ENCODE data around the gene IL15RA. TPM values are rescaled to one million over a fixed set of nuclear protein-coding genes. Genes with fewer than 3 reads are reported as not detected.
"Not testable (repeated sequence)": the region's sequence is repeated elsewhere in the genome, so short reads cannot be mapped to it uniquely, and the experiment has no call there.

The IL15RA gene
- total RNA-seq, 1 donor from 2014 or later: 11.6 TPM

DNA sequence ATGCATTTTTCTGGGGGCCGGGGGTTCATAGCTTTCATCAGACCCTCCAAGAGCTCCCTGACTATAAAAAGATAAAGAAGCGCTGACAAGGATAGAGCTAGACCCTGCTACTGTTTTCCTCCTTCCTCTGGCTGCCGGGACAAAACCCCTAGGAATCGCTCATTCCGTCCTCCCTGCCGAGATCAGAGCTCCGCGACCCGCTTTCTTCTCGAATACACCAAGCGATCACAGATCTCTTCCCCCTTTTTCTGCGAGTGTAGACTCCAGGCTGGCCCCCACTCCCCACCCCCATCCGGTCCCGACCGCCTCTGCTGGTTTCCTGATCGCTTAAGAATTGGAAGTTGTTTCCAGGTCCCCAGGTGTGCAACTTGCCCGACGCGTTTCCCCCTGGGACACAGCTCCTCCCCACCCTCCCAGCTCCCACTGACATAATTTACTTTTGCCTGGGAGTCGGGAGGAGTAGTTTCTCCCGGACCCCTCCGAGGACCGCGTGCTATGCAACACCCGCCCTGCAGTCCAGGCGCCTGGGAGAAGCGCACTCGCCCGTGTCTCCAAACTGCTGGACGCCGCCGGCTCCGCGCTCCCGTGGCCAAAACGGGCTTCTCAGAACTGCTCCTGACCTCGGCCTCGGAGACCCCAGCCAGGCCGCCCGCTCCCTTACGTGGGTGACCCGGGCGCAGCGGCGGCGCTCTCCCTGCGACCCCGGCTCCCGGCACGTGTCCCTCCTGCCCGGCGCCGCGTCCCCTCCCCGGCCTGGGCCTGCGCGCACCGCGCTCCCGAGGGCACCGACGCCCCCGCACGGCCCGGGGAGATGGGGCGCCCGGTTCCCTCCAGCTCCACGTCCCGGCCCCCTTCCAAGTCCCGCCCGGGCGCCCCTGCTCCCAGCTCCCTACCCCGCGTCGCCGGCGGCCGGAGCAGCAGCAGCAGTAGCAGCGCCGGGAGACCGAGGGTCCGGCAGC is 552 bp downstream of the IL15RA start:
- intact Hi-C loops (cut with DNase I): loop anchor here (2.0 to 10.0 kb wide), 3 partner anchors 32 to 108 kb away; partner anchors contain the start of gene RBM17
- ATAC-seq (peak; percentile 50), DNase-seq (ENCODE audit: missing footprints) (peak; percentile 78)

DNA sequence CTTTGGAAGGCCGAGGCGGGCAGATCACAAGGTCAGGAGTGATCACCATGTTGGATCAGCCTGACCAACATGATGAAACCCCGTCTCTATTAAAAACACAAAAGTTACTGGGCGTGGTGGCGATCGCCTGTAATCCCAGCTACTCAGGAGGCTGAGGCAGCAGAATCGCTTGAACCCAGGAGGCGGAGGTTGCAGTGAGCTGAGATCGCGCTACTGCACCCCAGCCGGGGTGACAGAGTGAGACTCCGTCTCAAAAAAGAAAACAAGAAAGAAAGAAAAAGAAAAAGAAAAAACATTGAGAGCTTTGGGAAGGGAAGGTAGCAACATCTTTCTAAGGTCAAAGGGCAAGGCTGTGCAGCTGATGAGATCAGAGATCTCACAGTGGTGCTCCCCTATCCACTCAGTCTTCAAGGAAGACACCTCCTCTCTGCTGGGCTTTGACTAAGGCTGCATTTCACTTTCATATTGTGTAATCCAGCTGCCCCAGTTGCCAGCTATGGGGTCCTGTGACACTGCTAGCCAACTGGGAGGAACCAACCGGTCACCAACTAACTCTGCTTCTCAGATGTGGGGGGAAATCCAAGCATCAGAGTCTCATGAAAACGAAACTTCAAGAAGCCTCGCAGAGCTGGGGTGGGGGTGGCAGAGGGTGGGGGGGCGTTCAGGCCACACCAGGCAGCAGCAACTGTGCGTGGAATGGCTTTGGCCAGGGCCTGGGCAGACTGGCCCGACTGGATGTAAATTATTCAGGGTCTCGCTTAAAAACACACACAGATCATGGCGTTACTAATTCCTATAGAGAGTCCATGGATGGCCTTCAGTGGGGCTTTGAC is 1.5 kb downstream of the IL15RA start:
- peak; percentile 68 for ATAC-seq

DNA sequence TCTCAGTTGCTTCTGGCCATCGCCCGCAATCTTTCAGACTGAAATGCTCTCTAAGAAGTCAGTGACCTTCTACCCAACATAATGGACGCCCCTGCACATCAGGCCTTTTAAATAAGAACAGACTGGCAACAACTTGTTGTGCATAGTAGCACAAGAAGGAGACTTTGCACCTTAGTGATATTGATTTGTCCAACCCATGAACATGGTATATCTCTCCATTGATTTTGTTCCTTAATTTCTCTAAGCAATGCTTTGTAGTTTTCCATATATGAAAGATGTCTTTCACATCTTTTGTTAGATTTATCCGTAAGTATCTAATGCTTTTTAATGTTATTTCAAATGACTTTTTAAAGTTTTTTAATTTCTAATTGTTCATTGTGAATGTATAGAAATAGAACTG is 4.3 kb downstream of the IL15RA start:
- DNase-seq (ENCODE audit: missing footprints) (no peak), ATAC-seq (no peak)
- intact Hi-C loops (cut with DNase I): loop anchor here (10.0 kb wide), 1 partner anchor 112 kb away; the partner anchor contains the start of gene RBM17

More for the DNA sequence above, 1.5 kb downstream of the IL15RA start:
- DNase-seq (ENCODE audit: missing footprints): no peak
- intact Hi-C loops (cut with DNase I): loop anchor here (2.0 to 10.0 kb wide), 3 partner anchors 31 to 109 kb away; partner anchors contain the start of gene RBM17

GRCh38 chr10:5971886-5972285 is 5.5 kb downstream of the IL15RA start:
- DNase-seq (ENCODE audit: missing footprints): no peak
- ATAC-seq: peak; percentile 61
- intact Hi-C loops (cut with DNase I): loop anchor here (10.0 kb wide), 1 partner anchor 113 kb away; the partner anchor contains the start of gene RBM17

DNA sequence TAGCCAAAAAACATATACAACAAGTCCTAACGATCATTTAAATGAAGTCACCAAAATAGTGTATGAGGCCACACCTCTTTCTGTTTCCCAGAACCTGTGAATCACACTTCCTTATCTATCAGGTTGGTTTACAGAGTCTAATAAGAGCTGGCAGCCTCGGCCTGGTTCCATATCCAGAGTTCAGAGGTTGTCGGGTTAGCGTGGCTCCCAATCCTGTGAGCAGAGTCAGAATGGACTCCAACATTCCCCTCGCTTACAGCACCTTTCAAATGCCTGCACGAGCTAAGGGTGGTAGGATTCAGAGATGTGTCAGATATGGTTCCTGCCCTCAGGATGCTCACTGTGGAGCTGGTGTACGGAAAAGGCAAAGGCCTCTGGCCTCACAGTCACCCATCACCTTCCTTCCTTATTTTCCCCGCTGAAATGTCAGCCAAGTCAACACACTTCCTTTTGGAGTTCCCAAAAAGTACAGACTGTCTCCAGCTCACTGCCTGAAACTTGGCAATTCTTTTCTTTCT is 6.0 kb downstream of the IL15RA start:
- DNase-seq (ENCODE audit: missing footprints): no peak
- intact Hi-C loops (cut with DNase I): loop anchor here (10.0 kb wide), 1 partner anchor 113 kb away; the partner anchor contains the start of gene RBM17

GRCh38 chr10:5970527-5970926 is 6.8 kb downstream of the IL15RA start:
- intact Hi-C loops (cut with DNase I): loop anchor here (10.0 kb wide), 1 partner anchor 114 kb away; the partner anchor contains the start of gene RBM17
- DNase-seq (ENCODE audit: missing footprints): no peak
- ATAC-seq: no peak

More for the DNA sequence above, 6.0 kb downstream of the IL15RA start:
- ATAC-seq: peak; percentile 69

DNA sequence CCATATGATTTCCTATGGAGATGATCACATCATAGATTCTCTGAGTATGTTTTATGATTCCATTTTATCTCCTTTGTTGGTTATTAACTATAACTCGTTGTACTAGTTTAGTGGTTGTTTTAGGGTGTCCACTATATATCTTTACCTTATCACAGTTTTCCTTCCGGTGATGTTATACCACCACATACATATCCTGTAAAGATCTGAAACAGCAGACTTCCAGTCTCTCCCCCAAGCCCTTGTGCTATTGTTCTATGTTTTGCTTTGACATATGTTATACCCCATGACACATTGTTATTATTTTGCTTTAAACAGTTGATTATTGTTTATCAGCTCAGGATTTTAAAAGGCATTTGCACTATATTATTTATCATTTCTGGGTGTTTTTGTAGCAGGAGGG is 7.3 kb downstream of the IL15RA start:
- intact Hi-C loops (cut with DNase I): loop anchor here (10.0 kb wide), 1 partner anchor 115 kb away; the partner anchor contains the start of gene RBM17
- DNase-seq (ENCODE audit: missing footprints): no peak
- ATAC-seq: no peak

- DNase-seq (ENCODE audit: missing footprints) (no peak), ATAC-seq (no peak)
- intact Hi-C loops (cut with DNase I): no loop called here
Observed at GRCh38 chr10:5968681-5969453, 8.5 kb downstream of the IL15RA start.

GRCh38 chr10:5968037-5968680 is 9.2 kb downstream of the IL15RA start:
- ATAC-seq: no peak
- no peak for DNase-seq (ENCODE audit: missing footprints)
- intact Hi-C loops (cut with DNase I): no loop called here

DNA sequence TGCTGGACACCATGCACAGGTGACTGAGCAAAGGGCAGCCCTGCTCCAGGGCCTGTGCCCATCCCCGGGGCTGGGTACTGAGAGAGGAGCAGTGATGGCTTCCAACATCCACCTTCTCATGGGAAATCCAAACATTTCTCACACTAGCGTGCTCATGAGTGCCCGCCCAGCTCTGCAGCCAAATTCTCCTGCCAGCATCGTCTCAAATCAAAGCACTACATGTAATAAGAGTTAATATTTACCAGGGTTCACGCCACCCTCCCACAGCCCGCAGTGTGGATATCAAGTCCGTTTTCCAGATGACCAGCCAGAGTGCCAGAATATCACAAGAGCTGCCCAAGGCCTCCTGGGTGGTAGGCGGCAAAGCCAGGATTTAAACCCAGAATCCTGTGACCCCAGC is 12.1 kb downstream of the IL15RA start:
- intact Hi-C loops (cut with DNase I): no loop called here
- DNase-seq (ENCODE audit: missing footprints) (no peak), ATAC-seq (no peak)

DNA sequence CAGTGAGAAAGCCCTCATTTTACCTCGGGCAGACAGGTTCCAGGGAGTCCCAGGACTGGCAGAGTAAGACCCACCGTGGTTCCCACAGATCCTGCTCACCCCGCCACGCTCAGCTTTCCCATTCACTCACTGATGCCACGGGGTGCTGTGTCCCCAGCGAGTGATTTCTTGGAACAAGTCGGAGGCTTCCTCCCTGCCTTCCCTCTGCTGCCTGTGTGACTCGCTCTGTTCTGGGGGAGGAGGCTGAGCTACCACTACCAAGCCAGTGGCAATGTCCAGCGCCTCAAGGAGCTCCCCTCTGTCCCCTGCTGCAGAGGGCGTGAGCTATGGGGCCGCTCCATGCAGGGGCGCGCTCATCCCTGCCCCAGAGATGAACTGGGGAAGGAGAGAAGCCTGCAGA is 12.6 kb downstream of the IL15RA start:
- no peak for ATAC-seq
- intact Hi-C loops (cut with DNase I): no loop called here
- no peak for DNase-seq (ENCODE audit: missing footprints)

DNA sequence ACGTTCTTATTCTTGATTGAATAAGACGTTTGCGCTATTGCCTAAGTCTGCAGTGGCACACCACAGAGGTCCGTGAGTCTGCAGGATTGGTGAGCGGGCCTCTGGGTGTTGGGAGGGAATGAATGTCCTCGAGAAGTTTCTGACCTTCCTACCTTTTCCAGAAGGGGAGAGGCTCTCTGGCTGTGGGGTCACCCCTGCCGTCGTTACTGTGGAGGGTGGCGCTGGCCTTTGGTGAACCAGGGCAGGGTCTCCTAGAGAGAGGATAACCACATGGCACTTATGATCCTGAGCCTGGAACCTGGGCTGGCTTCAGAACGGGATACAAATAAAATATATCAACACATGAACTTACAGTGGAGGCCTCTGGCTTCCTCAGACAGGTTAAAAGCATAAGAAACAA is 13.8 kb downstream of the IL15RA start:
- no peak for ATAC-seq
- intact Hi-C loops (cut with DNase I): no loop called here
- no peak for DNase-seq (ENCODE audit: missing footprints)

DNA sequence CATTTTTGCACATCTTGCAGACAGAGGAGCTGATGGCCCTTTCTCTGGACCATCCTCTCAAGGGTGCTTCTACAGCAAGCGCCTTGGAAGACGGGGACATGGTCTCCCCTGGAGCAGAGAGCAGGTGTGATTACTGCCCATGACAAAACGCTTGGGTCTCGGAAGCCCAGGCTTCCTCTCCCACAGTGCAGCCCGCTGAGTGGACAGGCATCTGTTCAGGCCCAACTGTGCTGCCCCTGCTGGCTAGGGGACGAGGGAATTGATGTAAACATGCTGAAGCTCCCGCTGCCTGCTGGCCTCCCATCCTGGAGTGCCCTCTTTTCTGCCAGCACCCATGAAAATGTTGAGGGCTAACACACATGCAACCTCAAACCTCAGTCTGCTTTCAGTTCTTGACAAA is 14.3 kb downstream of the IL15RA start:
- no peak for ATAC-seq
- intact Hi-C loops (cut with DNase I): no loop called here
- no peak for DNase-seq (ENCODE audit: missing footprints)

DNA sequence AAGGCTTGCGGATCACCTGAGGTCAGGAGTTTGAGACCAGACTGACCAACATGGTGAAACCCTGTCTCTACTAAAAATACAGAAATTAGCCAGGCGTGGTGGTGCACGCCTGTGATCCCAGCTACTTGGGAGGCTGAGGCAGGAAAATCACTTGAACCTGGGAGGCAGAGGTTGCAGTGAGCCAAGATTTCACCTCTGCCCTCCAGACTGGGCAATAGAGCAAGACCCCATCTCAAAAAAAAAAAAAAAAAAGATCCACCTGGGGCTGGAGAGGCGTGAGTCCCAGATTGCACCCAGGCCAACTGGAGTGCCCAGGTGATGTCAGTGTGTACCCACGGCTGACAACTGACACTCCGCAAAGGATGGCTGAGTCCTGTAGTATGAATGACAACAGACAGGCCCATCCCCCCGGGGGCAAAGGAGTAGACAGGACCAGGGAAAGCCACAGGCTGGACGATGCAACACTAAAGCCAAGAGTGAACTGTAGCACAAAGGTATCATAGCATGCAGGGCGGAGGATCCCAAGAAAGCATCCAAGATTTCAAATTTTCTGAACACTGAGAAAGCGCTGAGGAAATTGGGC is 14.9 kb downstream of the IL15RA start:
- DNase-seq (ENCODE audit: missing footprints); intact Hi-C loops (cut with DNase I); ATAC-seq: not testable (repeated sequence)

GRCh38 chr10:5961405-5962100 is 15.8 kb downstream of the IL15RA start:
- DNase-seq (ENCODE audit: missing footprints) (no peak), ATAC-seq (no peak)

DNA sequence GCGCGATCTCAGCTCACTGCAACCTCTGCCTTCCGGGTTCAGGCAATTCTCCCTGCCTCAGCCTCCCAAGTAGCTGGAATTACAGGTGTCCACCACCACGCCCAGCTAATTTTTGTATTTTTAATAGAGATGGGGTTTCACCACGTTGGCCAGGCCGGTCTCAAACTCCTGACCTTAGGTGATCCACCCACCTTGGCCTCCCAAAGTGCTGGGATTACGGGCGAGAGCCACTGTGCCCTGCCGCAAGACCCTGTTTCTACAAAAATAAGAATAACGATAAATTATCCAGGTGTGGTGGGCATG is 16.4 kb downstream of the IL15RA start:
- intact Hi-C loops (cut with DNase I); DNase-seq (ENCODE audit: missing footprints); ATAC-seq: not testable (repeated sequence)

More at GRCh38 chr10:5961405-5962100, 15.8 kb downstream of the IL15RA start:
- intact Hi-C loops (cut with DNase I): no loop called here
